ENCODE data around the gene ERBB4. TPM values are rescaled to one million over a fixed set of nuclear protein-coding genes. Genes with fewer than 3 reads are reported as not detected.

Gene ERBB4
- total and polyA plus RNA-seq, 10 of the 15 experiments (the other 5 are each of a cell fraction or from before 2014, with no cell fraction given), result under 0.01 to 0.23 (median 0.01) TPM; not detected in 4

- BruUV-seq (replicated peaks), result no TSS peak
- FAIRE-seq, result no peak
- Histone ChIP-seq H3K4me2 (ENCODE audit: control insufficient read depth, insufficient read depth) (no peak overlapping the region), H3K4me1 (ENCODE audit: control insufficient read depth, insufficient read depth, low read length) (no peaks in the 10 kb centered on the region), H2AFZ (ENCODE audit: control insufficient read depth, low read depth, low read length) (no peak overlapping the region), H3K9ac (ENCODE audit: control insufficient read depth, insufficient read depth, low read length) (no peak overlapping the region), H3K27me3 (replicated peaks in 1 of 2; ENCODE audit: control insufficient read depth in 2 of 2, insufficient read depth in 2 of 2, low read length in 1 of 2) (no peaks in the 10 kb centered on the region; a peak in 1 of 4 replicates), H3K79me2 (ENCODE audit: control insufficient read depth, insufficient read depth, low read length) (no peaks in the 10 kb centered on the region), H3K36me3 (ENCODE audit: control insufficient read depth in 2 of 2, insufficient read depth in 2 of 2, low read length in 1 of 2) (no peaks in the 10 kb centered on the region), H3K4me3 (no peak overlapping the region), H3K27ac (ENCODE audit: control insufficient read depth, insufficient read depth) (no peak overlapping the region), H4K20me1 (ENCODE audit: control insufficient read depth, insufficient read depth) (no peaks in the 10 kb centered on the region), H3K9me3 (replicated peaks; ENCODE audit: control insufficient read depth, insufficient read depth, low read length) (no peaks in the 10 kb centered on the region)
- RAD21 ChIA-PET (ENCODE audit: unreplicated experiment), result no interaction called here
- DNase-seq (ENCODE audit: low read depth, low spot score), result no peak
- intact Hi-C loops (cut with micrococcal nuclease; ENCODE audit: unreplicated experiment), result loop anchor here (10.0 kb wide), 2 partner anchors 263 to 403 kb away; no protein-coding TSS in a partner anchor
- SMC1A ChIA-PET (ENCODE audit: uncharacterized antibody, unreplicated experiment), result no interaction called here
- no peak for TF ChIP-seq TCF3 (IDR thresholded peaks at IDR 0.05; ENCODE audit: borderline replicate concordance, insufficient read depth, low read depth, low read length)
- TF ChIP-seq CHD2 (IDR thresholded peaks at IDR 0.05; ENCODE audit: borderline replicate concordance, low read depth, low read length), result no peak
- no peak for TF ChIP-seq PML (IDR thresholded peaks at IDR 0.05; ENCODE audit: low read length)
- TF ChIP-seq STAT1 (conservative IDR thresholded peaks at IDR 0.05), result no peak
- no peak for TF ChIP-seq MLLT1 (IDR thresholded peaks at IDR 0.05)
- no peak for TF ChIP-seq ZBTB33 (IDR thresholded peaks at IDR 0.05)
- no peak for TF ChIP-seq PBX3 (IDR thresholded peaks at IDR 0.05; ENCODE audit: insufficient replicate concordance, low read depth, low read length)
- TF ChIP-seq RAD51 (IDR thresholded peaks at IDR 0.05), result no peak
- TF ChIP-seq SMAD1 (IDR thresholded peaks at IDR 0.05; ENCODE audit: low read depth, partially characterized antibody), result no peak
- in situ Hi-C loops (cut with MboI), result no loop called here
- WGBS (ENCODE audit: insufficient coverage, insufficient replicate concordance, low lambda C conversion rate, missing lambda C conversion rate), result 39% methylated on average over 4 of the region's 4 CpGs
- CTCF ChIA-PET, result interaction anchor here (0.7 to 1.7 kb wide), 3 partner anchors 10 to 827 kb away, joined by 3 to 5 read pairs (median 3); no protein-coding TSS in a partner anchor
- POLR2A ChIA-PET, result interaction anchor here (0.6 kb wide), 1 partner anchor 417 kb away, joined by 6 read pairs; no protein-coding TSS in a partner anchor
- ATAC-seq, result no peak
These were observed 796.6 kb downstream of the ERBB4 start for GRCh38 chr2:211741966-211742365.
